ENCODE results near the gene VCPKMT. TPM values are rescaled to one million over a fixed set of nuclear protein-coding genes. Genes with fewer than 3 reads are reported as not detected.

VCPKMT gene
- polyA plus RNA-seq, 2 of the 4 experiments (the other 2 are of a cell fraction), result 8.0 to 12.2 TPM

GRCh38 chr14:50060871-50061663 is 55.3 kb downstream of the VCPKMT start (continued):
- peak; percentile 97 for TF ChIP-seq ATOH8 (CRISPR knock-in tag; IDR thresholded peaks at IDR 0.05; ENCODE audit: low read depth)
- TF ChIP-seq JUN (IDR thresholded peaks at IDR 0.05), result peak in 1 of 2 experiments; percentile 65; a peak in 2 of 5 replicates
- TF ChIP-seq RAD21 (conservative IDR thresholded peaks at IDR 0.05 in 1 of 2, IDR thresholded peaks at IDR 0.05 in 1 of 2), result peak; percentile 8 to 48; a peak in 4 of 5 replicates
- no peak for TF ChIP-seq CHD4 (IDR thresholded peaks at IDR 0.05; ENCODE audit: borderline replicate concordance)
- TF ChIP-seq HEYL (CRISPR knock-in tag; IDR thresholded peaks at IDR 0.05), result peak; percentile 78
- TF ChIP-seq, protein P1, sequence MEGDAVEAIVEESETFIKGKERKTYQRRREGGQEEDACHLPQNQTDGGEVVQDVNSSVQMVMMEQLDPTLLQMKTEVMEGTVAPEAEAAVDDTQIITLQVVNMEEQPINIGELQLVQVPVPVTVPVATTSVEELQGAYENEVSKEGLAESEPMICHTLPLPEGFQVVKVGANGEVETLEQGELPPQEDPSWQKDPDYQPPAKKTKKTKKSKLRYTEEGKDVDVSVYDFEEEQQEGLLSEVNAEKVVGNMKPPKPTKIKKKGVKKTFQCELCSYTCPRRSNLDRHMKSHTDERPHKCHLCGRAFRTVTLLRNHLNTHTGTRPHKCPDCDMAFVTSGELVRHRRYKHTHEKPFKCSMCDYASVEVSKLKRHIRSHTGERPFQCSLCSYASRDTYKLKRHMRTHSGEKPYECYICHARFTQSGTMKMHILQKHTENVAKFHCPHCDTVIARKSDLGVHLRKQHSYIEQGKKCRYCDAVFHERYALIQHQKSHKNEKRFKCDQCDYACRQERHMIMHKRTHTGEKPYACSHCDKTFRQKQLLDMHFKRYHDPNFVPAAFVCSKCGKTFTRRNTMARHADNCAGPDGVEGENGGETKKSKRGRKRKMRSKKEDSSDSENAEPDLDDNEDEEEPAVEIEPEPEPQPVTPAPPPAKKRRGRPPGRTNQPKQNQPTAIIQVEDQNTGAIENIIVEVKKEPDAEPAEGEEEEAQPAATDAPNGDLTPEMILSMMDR (IDR thresholded peaks at IDR 0.05), result no peak
- TF ChIP-seq, protein P2, sequence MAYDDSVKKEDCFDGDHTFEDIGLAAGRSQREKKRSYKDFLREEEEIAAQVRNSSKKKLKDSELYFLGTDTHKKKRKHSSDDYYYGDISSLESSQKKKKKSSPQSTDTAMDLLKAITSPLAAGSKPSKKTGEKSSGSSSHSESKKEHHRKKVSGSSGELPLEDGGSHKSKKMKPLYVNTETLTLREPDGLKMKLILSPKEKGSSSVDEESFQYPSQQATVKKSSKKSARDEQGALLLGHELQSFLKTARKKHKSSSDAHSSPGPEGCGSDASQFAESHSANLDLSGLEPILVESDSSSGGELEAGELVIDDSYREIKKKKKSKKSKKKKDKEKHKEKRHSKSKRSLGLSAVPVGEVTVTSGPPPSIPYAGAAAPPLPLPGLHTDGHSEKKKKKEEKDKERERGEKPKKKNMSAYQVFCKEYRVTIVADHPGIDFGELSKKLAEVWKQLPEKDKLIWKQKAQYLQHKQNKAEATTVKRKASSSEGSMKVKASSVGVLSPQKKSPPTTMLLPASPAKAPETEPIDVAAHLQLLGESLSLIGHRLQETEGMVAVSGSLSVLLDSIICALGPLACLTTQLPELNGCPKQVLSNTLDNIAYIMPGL (CRISPR knock-in tag; IDR thresholded peaks at IDR 0.05; ENCODE audit: borderline replicate concordance), result 0 out of 2 replicates have a peak, but pooled peaks have one; percentile 56
- TF ChIP-seq MAFK (IDR thresholded peaks at IDR 0.05; ENCODE audit: partially characterized antibody), result peak; percentile 89
- no peak for TF ChIP-seq NPAS2 (CRISPR knock-in tag; IDR thresholded peaks at IDR 0.05; ENCODE audit: borderline replicate concordance)
- 0 out of 2 replicates have a peak, but pooled peaks have one; percentile 21 for TF ChIP-seq RFX5 (IDR thresholded peaks at IDR 0.05)
- TF ChIP-seq, protein P3, sequence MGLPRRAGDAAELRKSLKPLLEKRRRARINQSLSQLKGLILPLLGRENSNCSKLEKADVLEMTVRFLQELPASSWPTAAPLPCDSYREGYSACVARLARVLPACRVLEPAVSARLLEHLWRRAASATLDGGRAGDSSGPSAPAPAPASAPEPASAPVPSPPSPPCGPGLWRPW (IDR thresholded peaks at IDR 0.05), result peak; percentile 62; the same call in 1 of the 2 replicates
- TF ChIP-seq SMC3 (IDR thresholded peaks at IDR 0.05), result peak; percentile 43; the same call in 2 of the 3 replicates
- peak; percentile 89; the same call in 1 of the 2 replicates for TF ChIP-seq HOXB13 (CRISPR knock-in tag; IDR thresholded peaks at IDR 0.05; ENCODE audit: low read depth)
- TF ChIP-seq TP53 (CRISPR knock-in tag; IDR thresholded peaks at IDR 0.05), result peak; percentile 74; the same call in 1 of the 2 replicates
- no peak for TF ChIP-seq BCL3 (IDR thresholded peaks at IDR 0.05)
- no peak for TF ChIP-seq RNF2 (IDR thresholded peaks at IDR 0.05; ENCODE audit: borderline replicate concordance, low read depth)
- 0 out of 2 replicates have a peak, but pooled peaks have one; percentile 35 for TF ChIP-seq RARB (CRISPR knock-in tag; IDR thresholded peaks at IDR 0.05)
- TF ChIP-seq EHMT2 (IDR thresholded peaks at IDR 0.05; ENCODE audit: low read depth), result no peak
- TF ChIP-seq FOSB (CRISPR knock-in tag; IDR thresholded peaks at IDR 0.05), result peak; percentile 26; the same call in 1 of the 2 replicates
- no peak for TF ChIP-seq KDM5A (IDR thresholded peaks at IDR 0.05)
- TF ChIP-seq ZNF302 (CRISPR knock-in tag; IDR thresholded peaks at IDR 0.05), result peak; percentile 51; the same call in 1 of the 2 replicates
- TF ChIP-seq EP300 (IDR thresholded peaks at IDR 0.05), result peak in 1 of 2 experiments; percentile 28; a peak in 1 of 5 replicates
- no peak for TF ChIP-seq REST (IDR thresholded peaks at IDR 0.05)
- no peak for TF ChIP-seq KDM1A (IDR thresholded peaks at IDR 0.05; ENCODE audit: low read depth)
- TF ChIP-seq JUNB (IDR thresholded peaks at IDR 0.05), result no peak
- peak; percentile 73 for TF ChIP-seq FOSL2 (IDR thresholded peaks at IDR 0.05)
- TF ChIP-seq FOSL2 (CRISPR knock-in tag; IDR thresholded peaks at IDR 0.05), result peak; percentile 91

Measured in A549 (cell line).